NOMO-1 treated with dmso at 0.1 percent for 144 hours (cell line): ENCODE results near the gene FOXB1.

ENCODE experiments used
- DNase-seq: peaks from one replicate; lab custom pipeline; 2025; ENCODE audit not compliant: unreplicated experiment; lab: John Stamatoyannopoulos, UW

The FOXB1 gene

DNA sequence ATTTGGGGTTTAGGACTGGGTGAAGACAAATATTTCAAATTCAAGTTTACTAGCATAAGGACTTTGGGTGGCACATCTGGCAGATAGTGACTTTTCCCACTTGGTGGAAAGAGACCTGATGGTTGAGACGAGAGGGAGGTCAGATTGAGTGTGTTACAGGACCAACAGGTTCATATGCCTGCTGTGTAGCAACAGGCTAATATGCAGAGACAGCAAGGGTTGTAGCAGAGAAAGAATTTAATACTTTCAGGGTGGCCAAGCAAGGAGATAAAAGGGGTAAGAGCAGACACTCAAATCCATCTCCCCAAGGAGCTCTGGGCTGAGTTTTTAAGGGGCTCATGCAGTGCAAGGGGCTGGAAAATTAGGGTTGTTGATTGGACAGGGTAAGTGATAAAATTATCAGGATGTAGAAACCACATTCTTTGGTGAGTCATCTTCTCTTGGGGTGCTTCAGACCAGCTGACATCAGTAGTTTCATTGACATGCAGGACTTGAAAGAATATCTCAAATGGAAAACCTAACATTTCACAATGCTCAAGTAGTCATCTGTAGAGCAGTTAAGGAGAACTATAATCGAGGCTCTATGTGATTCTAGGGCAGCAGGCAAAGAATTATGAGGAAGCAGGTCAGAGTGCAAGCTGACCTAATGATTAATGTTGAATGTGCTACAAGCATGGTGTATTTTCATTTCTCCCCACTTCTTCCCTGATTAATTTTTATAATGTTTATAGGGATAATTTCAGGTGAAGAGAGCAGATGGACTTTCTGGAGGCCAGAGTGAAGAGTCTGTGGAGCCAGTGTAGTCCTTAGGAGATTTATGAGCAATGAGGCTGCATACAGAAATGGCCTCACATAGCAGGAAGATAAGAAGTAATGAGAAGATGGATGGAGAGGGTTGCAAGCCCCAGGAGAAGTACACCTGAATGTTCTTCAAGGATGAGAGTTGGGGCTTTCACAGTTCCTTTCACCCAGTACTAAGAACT is 13.7 kb downstream of the FOXB1 start:
- peak; percentile 11 for DNase-seq

DNA sequence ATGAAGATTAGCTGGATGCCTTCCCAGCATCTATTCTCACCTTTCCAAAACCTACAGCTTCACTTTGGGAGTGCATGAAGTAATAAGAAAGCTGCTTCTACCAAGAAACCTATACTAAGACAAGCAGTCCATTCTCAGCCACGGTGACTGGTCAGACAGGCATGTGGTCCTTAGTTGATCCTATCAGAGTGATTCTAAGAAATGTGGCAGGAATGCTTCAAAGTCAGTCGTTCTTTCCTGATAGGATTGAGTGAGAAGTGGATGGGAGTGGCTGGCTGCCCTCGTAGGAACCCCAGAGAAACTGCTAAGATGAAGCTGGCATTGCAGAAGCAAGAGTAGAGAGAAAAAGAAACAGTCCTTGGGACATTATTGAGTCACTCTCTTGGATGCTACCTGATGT is 16.6 kb downstream of the FOXB1 start:
- DNase-seq: no peak

DNA sequence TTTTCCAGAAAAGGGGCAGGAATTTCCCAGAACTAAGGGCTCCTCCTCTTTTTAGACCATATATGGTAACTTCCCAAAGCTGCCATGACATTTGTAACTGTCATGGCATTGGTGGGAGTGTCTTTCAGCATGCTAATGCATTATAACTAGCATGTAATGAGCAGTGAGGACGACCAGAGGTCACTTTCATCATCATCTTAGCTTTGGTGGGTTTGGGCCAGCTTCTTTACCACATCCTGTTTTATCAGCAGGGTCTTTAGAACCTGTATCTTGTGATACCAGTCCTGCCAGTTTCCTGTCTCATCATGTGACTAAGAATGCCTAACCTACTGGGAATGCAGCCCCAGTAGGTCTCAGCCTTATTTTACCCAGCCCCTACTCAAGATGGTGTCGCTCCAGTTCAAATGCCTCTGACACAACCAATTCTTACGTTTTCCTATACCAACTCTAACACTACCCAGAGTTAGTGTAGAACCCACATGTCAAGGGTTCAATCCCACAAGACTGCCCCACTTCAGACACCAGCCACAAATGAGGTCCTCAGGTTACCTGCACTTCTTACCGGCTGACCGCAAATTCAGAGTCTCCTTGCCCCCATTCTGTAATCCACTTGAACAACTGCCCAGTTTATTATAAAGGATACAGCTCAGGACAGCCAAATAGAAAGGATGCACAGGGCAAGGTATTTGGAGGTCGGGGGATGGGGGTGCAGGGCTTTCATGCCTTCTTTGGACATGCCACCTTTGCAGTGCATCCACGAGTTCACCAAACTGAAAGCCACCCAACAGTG is 17.7 kb downstream of the FOXB1 start:
- no peak for DNase-seq

DNA sequence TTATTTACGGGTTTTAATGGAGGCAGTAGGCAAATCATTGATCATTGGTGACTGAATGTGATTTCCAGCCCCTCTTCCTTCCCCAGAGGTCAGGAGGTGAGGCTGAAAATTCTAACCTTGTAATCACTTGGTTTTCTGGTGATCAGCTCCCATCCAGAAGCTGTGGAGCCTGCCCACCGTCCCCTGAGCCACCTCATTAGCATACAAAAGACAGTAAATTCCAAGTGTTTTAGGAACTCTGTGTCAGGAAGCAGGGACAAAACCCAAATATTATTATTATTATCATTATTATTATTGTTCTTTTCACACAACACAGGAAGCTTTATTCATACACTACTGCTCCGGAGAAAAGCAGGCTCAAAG is 18.2 kb downstream of the FOXB1 start:
- DNase-seq: no peak

DNA sequence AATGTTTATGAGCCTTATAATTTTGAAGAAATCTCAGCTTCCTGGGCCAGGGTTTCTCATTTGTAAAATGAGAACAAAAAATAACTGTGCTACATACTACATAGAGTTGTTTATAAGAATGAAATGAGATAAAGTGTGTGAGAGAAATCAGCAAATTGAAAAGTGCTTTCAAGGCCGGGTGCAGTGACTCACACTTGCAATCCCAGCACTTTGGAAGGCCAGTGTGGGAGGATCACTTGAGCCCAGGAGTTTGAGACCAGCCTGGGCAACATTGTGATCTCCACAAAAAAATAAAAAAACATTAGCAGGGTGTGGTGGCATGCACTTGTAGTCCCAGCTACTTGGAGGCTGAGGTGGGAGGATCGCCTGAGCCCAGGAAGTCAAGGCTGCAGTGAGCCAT is 22.4 kb downstream of the FOXB1 start:
- no peak for DNase-seq

DNA sequence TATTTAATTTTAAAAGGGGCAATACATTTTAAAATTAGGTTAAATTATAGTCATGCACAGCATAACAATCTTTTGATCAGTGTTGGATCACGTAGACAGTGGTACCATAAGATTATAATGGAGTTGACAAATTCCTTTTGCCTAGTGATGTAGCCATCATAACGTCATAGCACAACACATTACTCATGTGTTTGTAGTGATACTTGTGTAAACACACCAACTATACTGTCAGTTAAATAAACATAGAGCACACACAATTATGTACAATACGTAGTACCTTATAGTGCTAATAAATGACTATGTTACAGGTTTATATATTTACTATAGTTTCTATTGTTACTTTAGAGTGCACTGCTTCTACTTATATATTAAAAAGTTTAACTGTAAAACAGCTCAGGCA is 31.2 kb downstream of the FOXB1 start:
- DNase-seq: no peak

DNA sequence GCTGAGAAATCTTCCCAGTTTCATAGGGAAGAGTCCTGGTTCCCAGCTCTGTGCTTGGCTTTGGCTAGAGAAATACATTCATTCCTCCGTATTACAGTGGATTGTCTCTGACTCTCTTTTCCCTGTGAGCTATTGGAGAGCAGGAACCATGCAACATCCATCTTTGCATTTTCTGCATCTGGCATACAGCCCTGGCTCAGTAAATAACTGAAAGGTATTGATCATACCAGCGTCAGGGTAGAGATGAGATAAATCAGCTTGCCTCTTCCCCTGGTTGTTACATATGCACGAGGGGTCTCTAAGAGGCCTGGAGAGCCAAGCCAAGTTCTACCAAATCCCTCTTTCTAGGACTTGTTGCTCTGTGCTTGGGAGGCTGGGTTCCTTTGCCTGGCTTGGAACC is 35.2 kb downstream of the FOXB1 start:
- DNase-seq: no peak

DNA sequence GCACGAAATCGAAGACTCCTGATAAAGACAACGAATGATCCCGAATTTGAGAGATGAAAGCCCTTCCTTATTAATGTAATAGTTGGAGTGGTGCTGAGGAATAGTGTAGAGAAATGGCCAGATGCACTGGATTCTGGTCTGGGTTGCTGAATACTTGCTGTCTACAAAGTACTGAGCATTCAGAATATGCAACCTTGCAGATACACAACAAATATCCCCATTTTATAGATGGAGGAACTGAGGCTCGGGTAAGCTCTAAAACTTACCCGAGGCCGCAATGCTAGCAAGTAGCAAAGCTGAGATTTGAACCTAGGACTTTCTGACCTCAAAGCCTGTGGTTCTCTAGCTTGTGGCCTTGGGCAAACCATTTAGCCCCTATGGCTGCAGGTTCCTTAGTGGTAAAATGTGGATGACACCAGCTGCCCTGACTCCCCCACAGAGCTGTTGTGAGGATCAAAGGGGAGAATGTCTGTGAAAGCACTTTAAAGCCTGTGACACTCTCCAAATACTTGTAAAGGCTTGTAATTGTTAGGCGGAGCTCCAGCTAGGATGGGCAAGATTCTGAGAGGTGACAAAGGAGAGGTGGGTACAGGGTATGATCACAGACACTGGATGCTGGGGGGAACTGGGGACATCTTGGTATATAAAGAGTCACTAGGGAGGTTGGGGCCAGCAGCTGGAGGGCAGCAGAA is 39.8 kb downstream of the FOXB1 start:
- DNase-seq: no peak

DNA sequence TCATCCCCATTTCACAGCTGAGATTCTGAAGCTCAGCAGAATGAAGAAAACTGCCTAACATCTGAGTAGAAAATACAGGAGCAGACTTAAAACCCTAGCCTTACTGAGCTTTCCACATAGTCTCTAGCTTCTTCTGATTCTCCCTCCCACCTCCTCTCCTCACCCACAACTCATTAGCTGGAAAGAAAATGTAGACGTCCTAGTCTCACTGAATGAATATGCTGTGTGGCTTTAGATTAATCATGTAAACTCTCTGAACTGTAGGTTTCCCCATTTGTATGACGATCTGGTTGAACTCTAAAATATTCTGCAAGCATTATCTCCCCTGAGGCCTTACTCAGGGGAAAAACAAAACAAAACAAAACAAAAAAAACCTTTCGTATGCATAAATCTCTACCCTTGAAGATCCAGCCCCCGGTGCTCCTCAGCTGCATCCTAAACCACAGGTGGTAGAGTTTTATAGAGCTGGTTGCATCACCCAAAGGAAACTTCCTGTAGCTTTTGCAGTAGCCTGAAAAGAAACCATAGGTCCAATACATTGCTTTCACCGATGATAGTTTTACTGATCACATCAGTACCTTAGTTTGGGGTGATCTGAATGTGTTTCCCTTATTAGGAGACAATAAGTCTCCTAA is 40.6 kb downstream of the FOXB1 start:
- DNase-seq: no peak

DNA sequence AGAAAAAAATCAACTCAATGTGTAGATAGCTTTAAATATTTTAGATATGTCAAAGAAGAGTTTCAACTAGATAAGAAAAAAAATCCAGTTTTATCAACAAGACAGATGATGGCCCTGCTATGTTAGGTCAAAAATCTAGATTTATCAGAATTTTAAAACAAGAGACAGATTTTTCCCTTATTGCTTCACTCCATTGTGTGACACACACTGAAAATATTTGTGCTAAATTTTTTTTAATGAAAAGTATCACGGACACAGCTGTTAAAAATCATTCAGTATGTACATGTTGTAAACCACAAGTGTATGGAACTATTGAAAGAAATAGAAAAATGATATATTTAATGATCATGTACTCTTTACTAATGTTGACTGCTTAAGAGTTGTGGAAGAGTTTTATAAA is 43.6 kb downstream of the FOXB1 start:
- DNase-seq: no peak

DNA sequence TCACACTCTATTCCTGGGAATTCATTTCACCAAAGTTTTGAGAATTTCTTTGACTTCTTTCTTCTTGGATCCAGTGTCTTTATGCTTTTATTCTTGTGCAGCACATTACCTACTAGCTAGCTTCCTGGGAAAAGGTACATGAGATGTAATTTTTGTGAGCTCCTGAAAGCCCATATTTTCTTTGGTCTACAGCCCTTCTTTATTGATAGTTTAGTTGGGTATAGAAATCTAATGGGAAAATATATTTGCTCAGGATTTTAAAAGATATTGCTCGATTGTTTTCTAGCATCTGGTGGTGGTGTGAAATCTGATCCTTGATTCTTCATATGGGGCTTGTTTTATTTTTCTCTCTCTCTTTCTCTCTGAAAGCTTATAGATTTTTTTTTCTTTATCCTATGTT is 45.8 kb downstream of the FOXB1 start:
- DNase-seq: no peak

DNA sequence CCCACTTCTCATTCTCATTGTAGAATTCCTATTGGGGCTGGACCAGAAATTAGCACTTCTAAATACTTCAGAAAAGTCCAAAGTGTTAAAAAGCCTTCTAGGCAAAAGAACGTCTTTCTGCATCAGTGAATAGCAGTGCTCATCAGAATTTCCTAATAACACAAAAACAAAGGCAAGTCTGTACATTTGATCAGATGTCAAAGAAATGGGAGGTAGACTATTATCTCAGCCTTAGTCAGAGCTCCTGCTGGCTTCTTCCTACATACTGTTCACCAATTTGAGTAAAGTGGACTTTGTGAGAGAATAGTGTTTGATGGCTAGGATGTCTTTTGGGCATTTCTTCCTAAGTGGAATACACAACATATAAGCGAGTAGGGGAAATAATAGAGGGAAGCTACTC is 48.7 kb downstream of the FOXB1 start:
- DNase-seq: no peak

DNA sequence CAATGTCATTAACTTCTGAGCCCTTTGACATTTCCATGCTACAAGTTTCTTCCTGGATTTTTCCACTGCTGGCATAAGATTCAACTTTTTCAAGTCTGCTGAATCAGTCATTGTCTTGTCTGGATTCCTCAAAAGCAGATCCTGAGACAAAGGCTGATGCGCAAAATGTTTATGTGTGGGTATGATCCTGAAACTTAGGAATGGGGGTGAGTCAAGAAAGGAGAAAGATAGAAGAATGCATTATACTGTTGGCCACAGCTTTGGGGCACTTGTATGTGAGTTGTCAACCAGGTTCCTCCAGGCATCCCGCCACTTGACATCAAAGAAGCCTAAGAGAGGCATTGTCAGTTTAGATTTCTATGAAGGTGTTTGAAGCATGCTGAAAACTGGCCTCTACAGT is 50.4 kb downstream of the FOXB1 start:
- no peak for DNase-seq
